Neural cell (in vitro differentiated cells): Measurements from ENCODE around the gene COPS9. TPM values are rescaled to one million over a fixed set of nuclear protein-coding genes. Genes with fewer than 3 reads are reported as not detected.

ENCODE experiments used
- polyA plus RNA-seq: library from polyadenylated mRNA; depleted of rRNA; stranded (reverse); fragments of >200 nt; gene quantifications from 2 replicates; pipeline ENCODE4 v1.2.3, GENCODE V29; 2014

Gene COPS9
- polyA plus RNA-seq, 1 donor from 2014 or later, result 359 TPM

Other genes starting within 250 kb of the COPS9 start
- gene NDUFA10, start 111.0 kb downstream of the COPS9 start, polyA plus RNA-seq, result 109 and 133 TPM in 2 replicates
- gene OR6B2, start 105.9 kb downstream of the COPS9 start, polyA plus RNA-seq, result not detected in 2 replicates
- gene OR6B3, start 82.8 kb downstream of the COPS9 start, polyA plus RNA-seq, result not detected in 2 replicates
- gene OTOS, start 4.4 kb upstream of the COPS9 start, polyA plus RNA-seq, result not detected in 2 replicates